Measurements from ENCODE around the gene RNASEH1. TPM values are rescaled to one million over a fixed set of nuclear protein-coding genes. Genes with fewer than 3 reads are reported as not detected.

Gene RNASEH1
- total and polyA plus RNA-seq, 4 donors: 10.2 to 18.7 (median 12.9) TPM

GRCh38 chr2:3598197-3598910, 40.2 kb upstream of the RNASEH1 start:
- no peaks in the 10 kb centered on the region for H3K9me3 ChIP-seq (ENCODE audit: control insufficient read depth in 4 of 4, low read length in 3 of 4)
- DNase-seq (ENCODE audit: low spot score): no peak
- H3K36me3 ChIP-seq (ENCODE audit: control insufficient read depth in 4 of 4, insufficient read depth in 3 of 4, low read depth in 1 of 4, low read length in 3 of 4): no peaks in the 10 kb centered on the region
- H3K4me1 ChIP-seq (ENCODE audit: control insufficient read depth in 4 of 4, insufficient read depth in 4 of 4, low read length in 3 of 4): peaks cover 0 to 19% (median 9%) of the 10 kb centered on the region in 4 donors
- WGBS: 73% methylated on average over 22 of the region's 22 CpGs
- H3K27me3 ChIP-seq (ENCODE audit: control insufficient read depth in 4 of 4, insufficient read depth in 4 of 4, low read length in 3 of 4): no peaks in the 10 kb centered on the region
- no peak overlapping the region for H3K9ac ChIP-seq (ENCODE audit: low read depth in 1 of 2, low read length in 2 of 2)
- TF ChIP-seq RAD21 (IDR thresholded peaks at IDR 0.05) (no peak), CTCF (IDR thresholded peaks at IDR 0.05; ENCODE audit: low read depth, low read length, missing input control) (no peak), ATF3 (IDR thresholded peaks at IDR 0.05) (no peak), RXRA (IDR thresholded peaks at IDR 0.05) (no peak), JUND (IDR thresholded peaks at IDR 0.05) (no peak), TAF1 (conservative IDR thresholded peaks at IDR 0.05) (no peak), REST (IDR thresholded peaks at IDR 0.05) (no peak), GABPA (IDR thresholded peaks at IDR 0.05 in 1 of 2, conservative IDR thresholded peaks at IDR 0.05 in 1 of 2) (no peak), FOXA2 (IDR thresholded peaks at IDR 0.05) (no peak), NR2F2 (IDR thresholded peaks at IDR 0.05) (no peak), YY1 (IDR thresholded peaks at IDR 0.05) (no peak), EGR1 (IDR thresholded peaks at IDR 0.05; ENCODE audit: low read depth in 2 of 2) (no peak), MAX (IDR thresholded peaks at IDR 0.05) (no peak), HNF4G (IDR thresholded peaks at IDR 0.05) (no peak), HNF4A (conservative IDR thresholded peaks at IDR 0.05) (no peak), SP1 (IDR thresholded peaks at IDR 0.05) (no peak), FOXA1 (IDR thresholded peaks at IDR 0.05) (no peak)
- H3K27ac ChIP-seq (ENCODE audit: low read depth in 1 of 2, low read length in 2 of 2): peak overlapping the region in 1 of 2 donors; percentile 61
- H3K4me3 ChIP-seq (ENCODE audit: low read depth in 1 of 3, low read length in 3 of 3): no peak overlapping the region

- no peaks in the 10 kb centered on the region for H3K9me3 ChIP-seq (ENCODE audit: control insufficient read depth in 4 of 4, low read length in 3 of 4)
- DNase-seq (ENCODE audit: low spot score): no peak
- peak overlapping the region; percentile 2 to 22 for H3K9ac ChIP-seq (ENCODE audit: low read depth in 1 of 2, low read length in 2 of 2)
- no peaks in the 10 kb centered on the region for H3K36me3 ChIP-seq (ENCODE audit: control insufficient read depth in 4 of 4, insufficient read depth in 3 of 4, low read depth in 1 of 4, low read length in 3 of 4)
- peak overlapping the region; percentile 36 to 39 for H3K27ac ChIP-seq (ENCODE audit: low read depth in 1 of 2, low read length in 2 of 2)
- no peaks in the 10 kb centered on the region for H3K27me3 ChIP-seq (ENCODE audit: control insufficient read depth in 4 of 4, insufficient read depth in 4 of 4, low read length in 3 of 4)
- H3K4me3 ChIP-seq (ENCODE audit: low read depth in 1 of 3, low read length in 3 of 3): no peak overlapping the region
- H3K4me1 ChIP-seq (ENCODE audit: control insufficient read depth in 4 of 4, insufficient read depth in 4 of 4, low read length in 3 of 4): peaks cover 0 to 12% (median 6%) of the 10 kb centered on the region in 4 donors
- WGBS: 77% methylated on average over 6 of the region's 6 CpGs
- TF ChIP-seq HNF4A (conservative IDR thresholded peaks at IDR 0.05): no peak
- no peak for TF ChIP-seq REST (IDR thresholded peaks at IDR 0.05)
- TF ChIP-seq RXRA (IDR thresholded peaks at IDR 0.05): no peak
- no peak for TF ChIP-seq FOXA1 (IDR thresholded peaks at IDR 0.05)
- no peak for TF ChIP-seq NR2F2 (IDR thresholded peaks at IDR 0.05)
- no peak for TF ChIP-seq JUND (IDR thresholded peaks at IDR 0.05)
- TF ChIP-seq FOXA2 (IDR thresholded peaks at IDR 0.05): no peak
- no peak for TF ChIP-seq ZBTB33 (IDR thresholded peaks at IDR 0.05)
- no peak for TF ChIP-seq TAF1 (conservative IDR thresholded peaks at IDR 0.05)
- no peak for TF ChIP-seq SP1 (IDR thresholded peaks at IDR 0.05)
- no peak for TF ChIP-seq ATF3 (IDR thresholded peaks at IDR 0.05)
- TF ChIP-seq YY1 (IDR thresholded peaks at IDR 0.05): no peak
These were observed 39.4 kb upstream of the RNASEH1 start for GRCh38 chr2:3597567-3597966.
